Measurements from ENCODE around the gene PKHD1. TPM values are rescaled to one million over a fixed set of nuclear protein-coding genes. Genes with fewer than 3 reads are reported as not detected.

PKHD1 gene
- total RNA-seq, 1 donor from 2014 or later, result 1.3 TPM

GRCh38 chr6:51868591-51869355, 218.6 kb downstream of the PKHD1 start:
- DNase-seq (ENCODE audit: low spot score, unreplicated experiment), result no peak
- no peak for TF ChIP-seq CTCF (IDR thresholded peaks at IDR 0.05; ENCODE audit: unreplicated experiment)
- H3K27ac Mint-ChIP-seq, result no peak overlapping the region
- H3K27me3 Mint-ChIP-seq, result peaks cover 32% of the 10 kb centered on the region
- H3K9me3 Mint-ChIP-seq (ENCODE audit: low read depth), result no peaks in the 10 kb centered on the region
- H3K4me1 Mint-ChIP-seq (ENCODE audit: low read depth), result no peaks in the 10 kb centered on the region
- H3K4me3 Mint-ChIP-seq (ENCODE audit: low read depth), result no peak overlapping the region
- no peaks in the 10 kb centered on the region for H3K36me3 Mint-ChIP-seq (ENCODE audit: insufficient read depth)

DNA sequence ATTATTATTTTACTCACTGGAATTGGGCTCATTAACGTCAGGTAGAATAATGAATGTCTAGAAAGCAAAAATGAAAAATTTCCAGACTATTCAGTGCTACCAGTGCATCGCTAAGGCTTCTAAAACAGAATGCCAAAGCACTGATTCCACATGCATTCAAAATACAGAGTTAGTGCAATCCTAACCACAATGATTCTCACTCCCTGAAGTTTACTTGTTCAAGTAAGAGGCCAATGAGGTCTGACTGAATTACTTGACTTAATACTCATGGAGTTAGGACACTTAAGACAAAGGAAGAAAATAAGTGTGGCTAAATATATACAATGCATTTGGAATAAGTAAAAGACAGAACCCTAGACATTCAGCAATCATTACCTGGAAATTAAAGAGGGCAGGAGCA, 220.5 kb downstream of the PKHD1 start:
- peaks cover 24% of the 10 kb centered on the region for H3K27me3 Mint-ChIP-seq
- no peak for DNase-seq (ENCODE audit: low spot score, unreplicated experiment)
- H3K4me1 Mint-ChIP-seq (ENCODE audit: low read depth), result no peaks in the 10 kb centered on the region
- H3K27ac Mint-ChIP-seq, result no peak overlapping the region
- no peaks in the 10 kb centered on the region for H3K9me3 Mint-ChIP-seq (ENCODE audit: low read depth)
- H3K4me3 Mint-ChIP-seq (ENCODE audit: low read depth), result no peak overlapping the region
- H3K36me3 Mint-ChIP-seq (ENCODE audit: insufficient read depth), result no peaks in the 10 kb centered on the region
- no peak for TF ChIP-seq CTCF (IDR thresholded peaks at IDR 0.05; ENCODE audit: unreplicated experiment)

- no peak overlapping the region for H3K4me3 Mint-ChIP-seq (ENCODE audit: low read depth)
- H3K9me3 Mint-ChIP-seq (ENCODE audit: low read depth), result no peaks in the 10 kb centered on the region
- H3K27me3 Mint-ChIP-seq, result peaks cover 23% of the 10 kb centered on the region
Observed at GRCh38 chr6:51865996-51866395, 221.4 kb downstream of the PKHD1 start.

GRCh38 chr6:51865176-51865575, 222.2 kb downstream of the PKHD1 start:
- no peak for DNase-seq (ENCODE audit: low spot score, unreplicated experiment)
- Mint-ChIP-seq H3K4me1 (ENCODE audit: low read depth) (no peaks in the 10 kb centered on the region), H3K27ac (no peak overlapping the region), H3K36me3 (ENCODE audit: insufficient read depth) (no peaks in the 10 kb centered on the region), H3K27me3 (peaks cover 20% of the 10 kb centered on the region), H3K4me3 (ENCODE audit: low read depth) (no peak overlapping the region), H3K9me3 (ENCODE audit: low read depth) (no peaks in the 10 kb centered on the region)
- TF ChIP-seq CTCF (IDR thresholded peaks at IDR 0.05; ENCODE audit: unreplicated experiment), result no peak

More at GRCh38 chr6:51865996-51866395, 221.4 kb downstream of the PKHD1 start:
- Mint-ChIP-seq H3K36me3 (ENCODE audit: insufficient read depth) (no peaks in the 10 kb centered on the region), H3K4me1 (ENCODE audit: low read depth) (no peaks in the 10 kb centered on the region), H3K27ac (no peak overlapping the region)
- TF ChIP-seq CTCF (IDR thresholded peaks at IDR 0.05; ENCODE audit: unreplicated experiment), result no peak
- DNase-seq (ENCODE audit: low spot score, unreplicated experiment), result no peak

GRCh38 chr6:51857134-51857533, 230.3 kb downstream of the PKHD1 start:
- H3K4me3 Mint-ChIP-seq (ENCODE audit: low read depth), result no peak overlapping the region
- H3K27ac Mint-ChIP-seq, result no peak overlapping the region
- H3K27me3 Mint-ChIP-seq, result peaks cover 3% of the 10 kb centered on the region
- DNase-seq (ENCODE audit: low spot score, unreplicated experiment), result no peak
- peaks cover 1% of the 10 kb centered on the region for H3K36me3 Mint-ChIP-seq (ENCODE audit: insufficient read depth)
- H3K4me1 Mint-ChIP-seq (ENCODE audit: low read depth), result peaks cover 2% of the 10 kb centered on the region
- H3K9me3 Mint-ChIP-seq (ENCODE audit: low read depth), result peaks cover 10% of the 10 kb centered on the region
- no peak for TF ChIP-seq CTCF (IDR thresholded peaks at IDR 0.05; ENCODE audit: unreplicated experiment)
